ENCODE measurements around the gene CFAP53. TPM values are rescaled to one million over a fixed set of nuclear protein-coding genes. Genes with fewer than 3 reads are reported as not detected.
"Not testable (repeated sequence)": the region's sequence is repeated elsewhere in the genome, so short reads cannot be mapped to it uniquely, and the experiment has no call there.

Gene CFAP53
- total RNA-seq, 2 donors from 2014 or later, result 0.30 TPM; not detected in 1

GRCh38 chr18:50272568-50272967 is 6.3 kb upstream of the CFAP53 start:
- Histone ChIP-seq H3K27ac (no peak overlapping the region), H3K36me3 (peaks cover 79% of the 10 kb centered on the region), H3K4me3 (no peak overlapping the region), H3K27me3 (no peaks in the 10 kb centered on the region), H3K4me1 (peaks cover 0 to 9% of the 10 kb centered on the region in 2 donors), H3K9me3 (no peaks in the 10 kb centered on the region)
- DNase-seq (ENCODE audit: low spot score), result no peak
- no peak for TF ChIP-seq CTCF (IDR thresholded peaks at IDR 0.05)

- TF ChIP-seq CTCF (IDR thresholded peaks at IDR 0.05), result peak; percentile 76 to 80
- Histone ChIP-seq H3K36me3 (peaks cover 36% of the 10 kb centered on the region), H3K27me3 (no peaks in the 10 kb centered on the region), H3K4me1 (peaks cover 0 to 29% of the 10 kb centered on the region in 2 donors), H3K9me3 (no peaks in the 10 kb centered on the region), H3K4me3 (peak overlapping the region; percentile 46 to 57), H3K27ac (peak overlapping the region; percentile 74 to 81)
- peak; percentile 83 for DNase-seq (ENCODE audit: low spot score)
Measured at GRCh38 chr18:50268022-50268747, 1.9 kb upstream of the CFAP53 start.

GRCh38 chr18:50262977-50263376 is 3.3 kb downstream of the CFAP53 start:
- DNase-seq (ENCODE audit: low spot score), result no peak
- H3K27me3 ChIP-seq, result no peaks in the 10 kb centered on the region
- H3K4me1 ChIP-seq, result peaks cover 0 to 24% of the 10 kb centered on the region in 2 donors
- H3K4me3 ChIP-seq, result no peak overlapping the region
- H3K36me3 ChIP-seq, result no peaks in the 10 kb centered on the region
- no peak for TF ChIP-seq CTCF (IDR thresholded peaks at IDR 0.05)
- peak overlapping the region in 1 of 2 donors; percentile 74 for H3K27ac ChIP-seq
- no peaks in the 10 kb centered on the region for H3K9me3 ChIP-seq

GRCh38 chr18:50250935-50251334 is 15.4 kb downstream of the CFAP53 start:
- Histone ChIP-seq H3K9me3 (no peaks in the 10 kb centered on the region), H3K36me3 (no peaks in the 10 kb centered on the region), H3K27me3 (no peaks in the 10 kb centered on the region), H3K4me1 (no peaks in the 10 kb centered on the region), H3K4me3 (no peak overlapping the region), H3K27ac (no peak overlapping the region)
- no peak for TF ChIP-seq CTCF (IDR thresholded peaks at IDR 0.05)
- DNase-seq (ENCODE audit: low spot score), result no peak

GRCh38 chr18:50249576-50249975 is 16.7 kb downstream of the CFAP53 start:
- TF ChIP-seq CTCF (IDR thresholded peaks at IDR 0.05), result no peak
- Histone ChIP-seq H3K36me3 (no peaks in the 10 kb centered on the region), H3K27ac (no peak overlapping the region), H3K9me3 (no peaks in the 10 kb centered on the region), H3K4me1 (no peaks in the 10 kb centered on the region), H3K4me3 (no peak overlapping the region), H3K27me3 (no peaks in the 10 kb centered on the region)
- DNase-seq (ENCODE audit: low spot score), result no peak

GRCh38 chr18:50247561-50247960 is 18.7 kb downstream of the CFAP53 start:
- H3K27me3 ChIP-seq, result no peaks in the 10 kb centered on the region
- H3K36me3 ChIP-seq, result no peaks in the 10 kb centered on the region
- no peak overlapping the region for H3K4me3 ChIP-seq
- no peaks in the 10 kb centered on the region for H3K9me3 ChIP-seq
- no peak overlapping the region for H3K27ac ChIP-seq
- TF ChIP-seq CTCF (IDR thresholded peaks at IDR 0.05), result no peak
- DNase-seq (ENCODE audit: low spot score), result no peak
- H3K4me1 ChIP-seq, result no peaks in the 10 kb centered on the region

GRCh38 chr18:50241768-50242167 is 24.5 kb downstream of the CFAP53 start:
- H3K36me3 ChIP-seq; DNase-seq (ENCODE audit: low spot score); H3K27me3 ChIP-seq; H3K4me3 ChIP-seq; H3K27ac ChIP-seq; H3K4me1 ChIP-seq: not testable (repeated sequence)
- peaks cover 0 to 12% of the 10 kb centered on the region in 2 donors for H3K9me3 ChIP-seq

All from right atrium auricular region (tissue), 2 donors.